H1 (cell line): ENCODE data around the gene UGT1A10. TPM values are rescaled to one million over a fixed set of nuclear protein-coding genes. Genes with fewer than 3 reads are reported as not detected.

ENCODE experiments used
- CTCF ChIA-PET: fragments of 300-600 bp; sonication (Branson Sonifier 250); formaldehyde crosslinking; loops from one replicate; lab custom pipeline; 2021; ENCODE audit not compliant: partially characterized antibody; lab: Charles Lee
- POLR2A ChIA-PET: fragments of 300-600 bp; sonication (Branson Sonifier 250); formaldehyde crosslinking; loops from one replicate; lab custom pipeline; 2021; ENCODE audit warnings: inconsistent platforms; ENCODE audit not compliant: partially characterized antibody; lab: Charles Lee
- DNase-seq, 2 experiments: peaks; one replicate each; pipeline versions ENCODE4 v3.0.0 to v3.0.0-alpha.2; 2010 to 2022; ENCODE audit warnings: low spot score in 2 of 2, low read depth in 1 of 2, mixed read lengths in 1 of 2
- FAIRE-seq: peaks from 2 replicates; lab custom pipeline; 2011; peaks lifted over from hg19 to GRCh38; lab: Jason Lieb, UNC
- H2AFZ ChIP-seq: 2 replicates; pipeline ENCODE4 v1.8.1; 2012; ENCODE audit warnings: low read length, inconsistent platforms
- H2AK5ac ChIP-seq: 2 replicates; pipeline ENCODE4 v1.6.1; 2013; ENCODE audit warnings: low read depth, low read length
- H2BK120ac ChIP-seq: replicated peaks from 2 replicates; pipeline ENCODE3; 2013; ENCODE audit warnings: low read depth, low read length, inconsistent platforms
- H2BK12ac ChIP-seq: 2 replicates; pipeline ENCODE4 v1.6.1; 2013; ENCODE audit warnings: low read depth, low read length
- H2BK15ac ChIP-seq: 2 replicates; pipeline ENCODE4 v1.6.1; 2013; ENCODE audit warnings: low read length
- H2BK20ac ChIP-seq: 2 replicates; pipeline ENCODE4 v1.6.1; 2013; ENCODE audit warnings: low read length
- H2BK5ac ChIP-seq: 2 replicates; pipeline ENCODE4 v1.6.1; 2013; ENCODE audit warnings: low read depth, low read length
- H3K14ac ChIP-seq: 2 replicates; pipeline ENCODE4 v1.6.1; 2013; ENCODE audit warnings: inconsistent platforms; ENCODE audit not compliant: insufficient read length
- H3K18ac ChIP-seq: 2 replicates; pipeline ENCODE4 v1.6.1; 2013; ENCODE audit warnings: low read length; ENCODE audit errors: extremely low read depth
- H3K23ac ChIP-seq: 2 replicates; pipeline ENCODE4 v1.6.1; 2013; ENCODE audit warnings: inconsistent platforms; ENCODE audit not compliant: insufficient read length
- H3K23me2 ChIP-seq: 2 replicates; pipeline ENCODE4 v1.6.1; 2013; ENCODE audit warnings: low read depth, low read length
- H3K27ac ChIP-seq: 2 replicates; pipeline ENCODE4 v1.6.1; 2011; ENCODE audit warnings: low read depth, low read length, inconsistent platforms
- H3K27me3 ChIP-seq, 4 experiments: replicated peaks in 1 of 4; 1 replicate in 1 of 4; 2 replicates in 3 of 4; pipeline versions ENCODE4 v1.6.1 to v1.8.1; 2011 to 2013; ENCODE audit warnings: low read length in 3 of 4, mild to moderate bottlenecking in 3 of 4, inconsistent platforms in 2 of 4, mixed read lengths in 2 of 4, moderate library complexity in 1 of 4; ENCODE audit not compliant: control insufficient read depth in 3 of 4, insufficient read depth in 3 of 4; ENCODE audit errors: extremely low read depth in 1 of 4
- H3K36me3 ChIP-seq, 4 experiments: 2 replicates each; pipeline versions ENCODE4 v1.6.1 to v1.8.1; 2011 to 2013; ENCODE audit warnings: mild to moderate bottlenecking in 4 of 4, low read length in 3 of 4, moderate library complexity in 2 of 4, control low read depth in 1 of 4, inconsistent platforms in 1 of 4; ENCODE audit not compliant: insufficient read depth in 4 of 4, control insufficient read depth in 2 of 4
- H3K4ac ChIP-seq: replicated peaks from 2 replicates; pipeline ENCODE3; 2013; ENCODE audit warnings: low read length, low read depth, mixed read lengths, inconsistent platforms; ENCODE audit not compliant: insufficient read length
- H3K4me1 ChIP-seq, 4 experiments: replicated peaks in 1 of 4; 1 replicate in 1 of 4; 2 replicates in 3 of 4; pipeline versions ENCODE4 v1.6.1 to v1.8.1; 2011 to 2013; ENCODE audit warnings: low read length in 3 of 4, inconsistent platforms in 2 of 4, mixed read lengths in 1 of 4; ENCODE audit not compliant: insufficient read depth in 4 of 4, control insufficient read depth in 3 of 4
- H3K4me2 ChIP-seq, 2 experiments: 2 replicates each; pipeline versions ENCODE4 v1.6.1 to v1.8.1; 2011 to 2013; ENCODE audit warnings: low read depth in 2 of 2, low read length in 2 of 2, control low read depth in 1 of 2, inconsistent platforms in 1 of 2, mild to moderate bottlenecking in 1 of 2; ENCODE audit not compliant: insufficient read depth in 1 of 2
- H3K4me3 ChIP-seq, 4 experiments: fragments of 200-600, 300-600 bp in 1 of 4; sonication (generic), shearing (Covaris generic), sonication (Bioruptor Twin) in 1 of 4; 2 replicates each; pipeline versions ENCODE4 v1.5.1 to v1.8.1; 2011 to 2016; ENCODE audit warnings: low read length in 4 of 4, low read depth in 3 of 4, control low read depth in 2 of 4, inconsistent platforms in 2 of 4, mild to moderate bottlenecking in 2 of 4, mixed read lengths in 1 of 4, moderate library complexity in 1 of 4; ENCODE audit not compliant: insufficient read depth in 2 of 4; ENCODE audit errors: extremely low read depth in 1 of 4
- H3K56ac ChIP-seq: replicated peaks from 2 replicates; pipeline ENCODE3; 2013; ENCODE audit warnings: low read depth, mild to moderate bottlenecking, mixed read lengths, low read length, inconsistent platforms; ENCODE audit not compliant: insufficient read length
- H3K79me1 ChIP-seq: 2 replicates; pipeline ENCODE4 v1.6.1; 2013; ENCODE audit warnings: low read depth, low read length, control low read depth
- H3K79me2 ChIP-seq, 2 experiments: 2 replicates each; pipeline versions ENCODE4 v1.6.1 to v1.8.1; 2012 to 2013; ENCODE audit warnings: low read length in 2 of 2, mild to moderate bottlenecking in 2 of 2, inconsistent platforms in 1 of 2; ENCODE audit not compliant: insufficient read depth in 2 of 2, control insufficient read depth in 1 of 2
- H3K9ac ChIP-seq, 4 experiments: replicated peaks in 1 of 4; 1 replicate in 1 of 4; 2 replicates in 3 of 4; pipeline versions ENCODE4 v1.6.1 to v1.8.1; 2011 to 2013; ENCODE audit warnings: low read depth in 3 of 4, low read length in 3 of 4, control low read depth in 2 of 4, mild to moderate bottlenecking in 2 of 4, moderate library complexity in 2 of 4, inconsistent platforms in 1 of 4; ENCODE audit errors: extremely low read depth in 1 of 4
- H3K9me3 ChIP-seq, 2 experiments: 2 replicates each; pipeline versions ENCODE4 v1.6.1 to v1.8.1; 2012 to 2013; ENCODE audit warnings: mild to moderate bottlenecking in 2 of 2, moderate library complexity in 2 of 2, control low read depth in 1 of 2, inconsistent platforms in 1 of 2, low read depth in 1 of 2, low read length in 1 of 2, mixed read lengths in 1 of 2; ENCODE audit not compliant: insufficient read depth in 2 of 2
- H4K20me1 ChIP-seq, 2 experiments: replicated peaks in 1 of 2; 2 replicates each; pipeline versions ENCODE3 to v1.8.1; 2011 to 2013; ENCODE audit warnings: inconsistent platforms in 2 of 2, low read length in 2 of 2, mild to moderate bottlenecking in 1 of 2; ENCODE audit not compliant: insufficient read depth in 2 of 2, control insufficient read depth in 1 of 2
- H4K5ac ChIP-seq: 2 replicates; pipeline ENCODE4 v1.6.1; 2013; ENCODE audit warnings: low read length, low read depth, mixed read lengths, inconsistent platforms; ENCODE audit not compliant: insufficient read length
- H4K8ac ChIP-seq: 2 replicates; pipeline ENCODE4 v1.8.0; 2013; ENCODE audit warnings: mild to moderate bottlenecking, moderate library complexity, low read length, inconsistent platforms; ENCODE audit not compliant: insufficient read depth; ENCODE audit errors: extremely low read depth
- H4K91ac ChIP-seq: replicated peaks from 2 replicates; pipeline ENCODE3; 2013; ENCODE audit warnings: low read length, mixed read lengths, inconsistent platforms; ENCODE audit not compliant: insufficient read length
- EZH2 ChIP-seq: fragments of 200-600 bp; sonication (generic); IDR thresholded peaks from 2 replicates; pipeline ENCODE4 v1.7.1; 2012; ENCODE audit warnings: low read depth, mild to moderate bottlenecking, moderate library complexity, low read length, inconsistent platforms; ENCODE audit not compliant: severe bottlenecking
- NANOG ChIP-seq: IDR thresholded peaks from 2 replicates; pipeline ENCODE4 v1.6.1; 2011; ENCODE audit warnings: low read length, low read depth, mild to moderate bottlenecking, inconsistent platforms; ENCODE audit not compliant: insufficient read depth, poor library complexity, severe bottlenecking
- RFX5 ChIP-seq: IDR thresholded peaks from 2 replicates; pipeline ENCODE4 v1.6.1; 2011; ENCODE audit warnings: low read depth, low read length, improper control_type of control experiment, borderline replicate concordance
- SAP30 ChIP-seq: fragments of 300-600 bp; sonication (generic); IDR thresholded peaks from 2 replicates; pipeline ENCODE4 v1.7.1; 2012; ENCODE audit warnings: low read length, moderate library complexity, mild to moderate bottlenecking, inconsistent platforms; ENCODE audit not compliant: insufficient read depth, insufficient replicate concordance
- WGBS, 2 experiments: shearing (Covaris generic) in 1 of 2; methylation state at CpG; one replicate each; pipeline versions ENCODE4 v1.1.6 to v1.1.7; 2013 to 2015; ENCODE audit warnings: low lambda C conversion rate in 2 of 2, mixed read lengths in 2 of 2, inconsistent platforms in 1 of 2, low coverage in 1 of 2, missing lambda C conversion rate in 1 of 2; ENCODE audit not compliant: insufficient replicate concordance in 2 of 2, insufficient coverage in 1 of 2, insufficient read length in 1 of 2; ENCODE audit errors: extremely low coverage in 1 of 2, missing lambda C conversion rate in 1 of 2; 5-methylcytosine and 5-hydroxymethylcytosine counted together
- polyA plus RNA-seq, 7 experiments: library from polyadenylated mRNA; depleted of rRNA in 3 of 7; stranded (reverse) in 5 of 7; unstranded in 2 of 7; fragments of >200 nt in 5 of 7; fragments of 200-250 nt in 2 of 7; gene quantifications; 1 replicate in 5 of 7; 2 replicates in 1 of 7; 4 replicates in 1 of 7; pipeline versions ENCODE4 v1.2.1 to v1.2.3, GENCODE V29; 2011 to 2013; ENCODE audit warnings: missing spikeins in 2 of 7, mixed read lengths in 2 of 7
- total RNA-seq: library from RNA; stranded (reverse); fragmentation: NEBNext Ultra II Directional; extraction: Animal tissue kit (Norgen Biotek cat#: 25700); gene quantifications from 2 replicates; pipeline ENCODE4 v1.2.1, GENCODE V29; 2021

Gene UGT1A10
- total and polyA plus RNA-seq, 2 of the 8 experiments (the other 6 are each of a cell fraction or from before 2014, with no cell fraction given): not detected

- no peak overlapping the region for H3K23ac ChIP-seq
- H4K5ac ChIP-seq: no peak overlapping the region
- H2BK12ac ChIP-seq: no peak overlapping the region
- H3K36me3 ChIP-seq: no peaks in the 10 kb centered on the region
- H3K18ac ChIP-seq: no peak overlapping the region
- no peaks in the 10 kb centered on the region for H3K79me1 ChIP-seq
- no peak overlapping the region for H3K4ac ChIP-seq
- no peaks in the 10 kb centered on the region; a peak in 1 of 7 replicates for H3K4me1 ChIP-seq
- 91% methylated on average over 16 of the region's 16 CpGs; no CpG with 5 or more reads in 1 of the 2 experiments for WGBS, 2 experiments
- DNase-seq (no peak), FAIRE-seq (no peak)
- H3K14ac ChIP-seq: no peak overlapping the region
- H3K79me2 ChIP-seq: no peaks in the 10 kb centered on the region
- no peak overlapping the region for H3K27ac ChIP-seq
- no peak overlapping the region for H2AFZ ChIP-seq
- no peak overlapping the region for H3K9ac ChIP-seq
- peaks cover 7 to 15% of the 10 kb centered on the region in 2 experiments; a peak in 3 of 4 replicates for H3K9me3 ChIP-seq
- H4K91ac ChIP-seq: no peak overlapping the region
- no peak overlapping the region for H2BK20ac ChIP-seq
- H2BK15ac ChIP-seq: no peak overlapping the region
- no peak overlapping the region for H4K8ac ChIP-seq
- H2AK5ac ChIP-seq: no peak overlapping the region
- no peak overlapping the region for H2BK120ac ChIP-seq
- H3K23me2 ChIP-seq: peaks cover 2% of the 10 kb centered on the region; the same call in 1 of the 2 replicates
- no peaks in the 10 kb centered on the region for H3K27me3 ChIP-seq
- no peak overlapping the region for H2BK5ac ChIP-seq
- H3K4me3 ChIP-seq: no peak overlapping the region
- ChIA-PET POLR2A (no interaction called here), CTCF (no interaction called here)
- H3K4me2 ChIP-seq: no peak overlapping the region
- H4K20me1 ChIP-seq: no peaks in the 10 kb centered on the region
- TF ChIP-seq NANOG: no peak
- TF ChIP-seq RFX5: no peak
- no peak for TF ChIP-seq EZH2
- TF ChIP-seq SAP30: no peak
- no peak overlapping the region for H3K56ac ChIP-seq
Measured at GRCh38 chr2:233772153-233772552, 135.9 kb downstream of the UGT1A10 start.
